Measurements from ENCODE around the gene OR2A1. TPM values are rescaled to one million over a fixed set of nuclear protein-coding genes. Genes with fewer than 3 reads are reported as not detected.
"Not testable (repeated sequence)": the region's sequence is repeated elsewhere in the genome, so short reads cannot be mapped to it uniquely, and the experiment has no call there.

The OR2A1 gene
- total RNA-seq = under 1 TPM in 1 of 6 experiments, not detected in 5; 0.09 TPM
- long read RNA-seq = 0 reads

- H3K4me1 ChIP-seq; DNase-seq; H3K27ac ChIP-seq; intact Hi-C loops (cut with DNase I); H3K36me3 ChIP-seq; ATAC-seq; H3K4me3 ChIP-seq; H3K9me3 ChIP-seq; H3K27me3 ChIP-seq: not testable (repeated sequence)
- 100% methylated on average over 1 of the region's 2 CpGs for WGBS (ENCODE audit: insufficient coverage, low coverage, low lambda C conversion rate, missing lambda C conversion rate)
Measured at GRCh38 chr7:144311872-144312469, at the start of gene OR2A1. TSS of gene OR2A1 (plus strand) at chr7:144312419. CDS start at chr7:144318125, 5,706 bp downstream.

- WGBS (ENCODE audit: insufficient coverage, low coverage, low lambda C conversion rate, missing lambda C conversion rate) = 98% methylated on average over 5 of the region's 7 CpGs
- H3K27me3 ChIP-seq; intact Hi-C loops (cut with DNase I); H3K9me3 ChIP-seq; H3K27ac ChIP-seq; H3K4me3 ChIP-seq; H3K36me3 ChIP-seq; H3K4me1 ChIP-seq; ATAC-seq; DNase-seq: not testable (repeated sequence)
Measured at GRCh38 chr7:144264692-144265091, 47.5 kb upstream of the OR2A1 start, which contains the start of gene OR2A7. TSS of gene OR2A7 (minus strand) at chr7:144264792. CDS start at chr7:144259628, 5,164 bp downstream.

- DNase-seq; intact Hi-C loops (cut with DNase I); H3K27me3 ChIP-seq; ATAC-seq; H3K4me3 ChIP-seq; H3K4me1 ChIP-seq; H3K9me3 ChIP-seq; H3K36me3 ChIP-seq; H3K27ac ChIP-seq: not testable (repeated sequence)
- no CpG with 5 or more reads among the region's 19 CpGs for whole genome bisulfite sequencing (ENCODE audit: insufficient coverage, low coverage, low lambda C conversion rate, missing lambda C conversion rate)
Measured at GRCh38 chr7:144269188-144269587, 43.0 kb upstream of the OR2A1 start, which contains the start of gene CTAGE8. TSS of gene CTAGE8 (minus strand) at chr7:144269288. CDS start at chr7:144269250, 38 bp downstream.

GRCh38 chr7:144275281-144275680, 36.9 kb upstream of the OR2A1 start:
- ATAC-seq, H3K27ac ChIP-seq: not testable (repeated sequence)

GRCh38 chr7:144280010-144280409, 32.2 kb upstream of the OR2A1 start:
- H3K27ac ChIP-seq; DNase-seq; H3K4me3 ChIP-seq; intact Hi-C loops (cut with DNase I); H3K36me3 ChIP-seq; H3K4me1 ChIP-seq; H3K27me3 ChIP-seq; H3K9me3 ChIP-seq: not testable (repeated sequence)
- WGBS (ENCODE audit: insufficient coverage, low coverage, low lambda C conversion rate, missing lambda C conversion rate) = 96% methylated on average over 3 of the region's 6 CpGs
- ATAC-seq = peak; percentile 5 to 66 (median 29)

More at GRCh38 chr7:144275281-144275680, 36.9 kb upstream of the OR2A1 start:
- H3K27me3 ChIP-seq; H3K4me3 ChIP-seq; DNase-seq; H3K4me1 ChIP-seq; intact Hi-C loops (cut with DNase I); H3K36me3 ChIP-seq; H3K9me3 ChIP-seq: not testable (repeated sequence)
- WGBS (ENCODE audit: insufficient coverage, low coverage, low lambda C conversion rate, missing lambda C conversion rate) = no CpG with 5 or more reads among the region's 6 CpGs

- DNase-seq; H3K27ac ChIP-seq; H3K36me3 ChIP-seq; H3K4me1 ChIP-seq; H3K4me3 ChIP-seq; H3K27me3 ChIP-seq; H3K9me3 ChIP-seq; intact Hi-C loops (cut with DNase I): not testable (repeated sequence)
- peak in 3 of 4 donors; percentile 12 to 22 (median 12) for ATAC-seq
- WGBS (ENCODE audit: insufficient coverage, low coverage, low lambda C conversion rate, missing lambda C conversion rate) = no CpG with 5 or more reads among the region's 8 CpGs
Measured at GRCh38 chr7:144281981-144282380, 30.2 kb upstream of the OR2A1 start.

GRCh38 chr7:144282490-144282889, 29.7 kb upstream of the OR2A1 start:
- no CpG with 5 or more reads among the region's 4 CpGs for WGBS (ENCODE audit: insufficient coverage, low coverage, low lambda C conversion rate, missing lambda C conversion rate)
- intact Hi-C loops (cut with DNase I); H3K36me3 ChIP-seq; DNase-seq; H3K27ac ChIP-seq; H3K9me3 ChIP-seq; H3K27me3 ChIP-seq; H3K4me3 ChIP-seq; H3K4me1 ChIP-seq: not testable (repeated sequence)
- ATAC-seq = peak in 2 of 4 donors; percentile 4

- peak in 2 of 4 donors; percentile 5 to 24 for ATAC-seq
- H3K9me3 ChIP-seq; intact Hi-C loops (cut with DNase I); H3K4me3 ChIP-seq; H3K36me3 ChIP-seq; H3K27me3 ChIP-seq; H3K27ac ChIP-seq; H3K4me1 ChIP-seq; DNase-seq: not testable (repeated sequence)
- no CpG with 5 or more reads among the region's 6 CpGs for WGBS (ENCODE audit: insufficient coverage, low coverage, low lambda C conversion rate, missing lambda C conversion rate)
Measured at GRCh38 chr7:144283716-144284115, 28.5 kb upstream of the OR2A1 start.

GRCh38 chr7:144287171-144287784, 24.9 kb upstream of the OR2A1 start:
- H3K27ac ChIP-seq; H3K9me3 ChIP-seq; H3K4me3 ChIP-seq; DNase-seq; intact Hi-C loops (cut with DNase I); H3K4me1 ChIP-seq; H3K27me3 ChIP-seq; H3K36me3 ChIP-seq; ATAC-seq: not testable (repeated sequence)
- no CpG with 5 or more reads among the region's 3 CpGs for WGBS (ENCODE audit: insufficient coverage, low coverage, low lambda C conversion rate, missing lambda C conversion rate)

GRCh38 chr7:144291607-144292006, 20.6 kb upstream of the OR2A1 start:
- H3K27me3 ChIP-seq; DNase-seq; intact Hi-C loops (cut with DNase I); H3K4me1 ChIP-seq; H3K9me3 ChIP-seq; H3K27ac ChIP-seq; H3K4me3 ChIP-seq; H3K36me3 ChIP-seq; ATAC-seq: not testable (repeated sequence)
- 44% methylated on average over 2 of the region's 4 CpGs for WGBS (ENCODE audit: insufficient coverage, low coverage, low lambda C conversion rate, missing lambda C conversion rate)

GRCh38 chr7:144292384-144293161, 19.6 kb upstream of the OR2A1 start:
- H3K9me3 ChIP-seq; H3K36me3 ChIP-seq; H3K27ac ChIP-seq; DNase-seq; H3K4me3 ChIP-seq; ATAC-seq; H3K4me1 ChIP-seq; intact Hi-C loops (cut with DNase I); H3K27me3 ChIP-seq: not testable (repeated sequence)
- 63% methylated on average over 3 of the region's 14 CpGs for WGBS (ENCODE audit: insufficient coverage, low coverage, low lambda C conversion rate, missing lambda C conversion rate)

Data from right lobe of liver (tissue), 6 donors.